Rectal smooth muscle tissue (tissue), 1 donor: Measurements from ENCODE around the gene TTC9.

Source experiments
- H3K27ac ChIP-seq: one replicate; pipeline ENCODE4 v1.7.0; 2013; ENCODE audit warnings: low read depth, low read length, inconsistent platforms
- H3K27me3 ChIP-seq: one replicate; pipeline ENCODE4 v1.7.0; 2013; ENCODE audit warnings: low read length; ENCODE audit not compliant: control insufficient read depth, insufficient read depth
- H3K36me3 ChIP-seq: one replicate; pipeline ENCODE4 v1.7.0; 2013; ENCODE audit warnings: low read length; ENCODE audit not compliant: control insufficient read depth, insufficient read depth
- H3K4me1 ChIP-seq: one replicate; pipeline ENCODE4 v1.7.0; 2013; ENCODE audit warnings: low read length; ENCODE audit not compliant: control insufficient read depth, insufficient read depth
- H3K4me3 ChIP-seq: one replicate; pipeline ENCODE4 v1.7.0; 2013; ENCODE audit warnings: low read length
- H3K9ac ChIP-seq: one replicate; pipeline ENCODE4 v1.7.0; 2013; ENCODE audit warnings: low read length

The TTC9 gene

GRCh38 chr14:70651522-70651921 lies 9.8 kb downstream of the TTC9 start:
- no peak overlapping the region for H3K4me3 ChIP-seq
- H3K9ac ChIP-seq, result no peak overlapping the region
- no peaks in the 10 kb centered on the region for H3K27me3 ChIP-seq
- H3K36me3 ChIP-seq, result no peaks in the 10 kb centered on the region
- H3K4me1 ChIP-seq, result no peaks in the 10 kb centered on the region
- no peak overlapping the region for H3K27ac ChIP-seq

GRCh38 chr14:70652871-70653270 lies 11.2 kb downstream of the TTC9 start:
- Histone ChIP-seq H3K36me3 (no peaks in the 10 kb centered on the region), H3K27ac (no peak overlapping the region), H3K4me1 (no peaks in the 10 kb centered on the region), H3K4me3 (no peak overlapping the region), H3K27me3 (no peaks in the 10 kb centered on the region), H3K9ac (no peak overlapping the region)

GRCh38 chr14:70653662-70654061 lies 11.9 kb downstream of the TTC9 start:
- Histone ChIP-seq H3K36me3 (no peaks in the 10 kb centered on the region), H3K9ac (no peak overlapping the region), H3K4me3 (no peak overlapping the region), H3K27ac (no peak overlapping the region), H3K4me1 (no peaks in the 10 kb centered on the region), H3K27me3 (no peaks in the 10 kb centered on the region)

GRCh38 chr14:70654632-70655031 lies 12.9 kb downstream of the TTC9 start:
- H3K27ac ChIP-seq, result no peak overlapping the region
- H3K36me3 ChIP-seq, result no peaks in the 10 kb centered on the region
- no peaks in the 10 kb centered on the region for H3K27me3 ChIP-seq
- H3K4me1 ChIP-seq, result no peaks in the 10 kb centered on the region
- no peak overlapping the region for H3K4me3 ChIP-seq
- no peak overlapping the region for H3K9ac ChIP-seq

GRCh38 chr14:70655110-70655826 lies 13.6 kb downstream of the TTC9 start:
- H3K4me1 ChIP-seq, result no peaks in the 10 kb centered on the region
- H3K9ac ChIP-seq, result no peak overlapping the region
- H3K27ac ChIP-seq, result no peak overlapping the region
- no peak overlapping the region for H3K4me3 ChIP-seq
- no peaks in the 10 kb centered on the region for H3K36me3 ChIP-seq
- H3K27me3 ChIP-seq, result no peaks in the 10 kb centered on the region

GRCh38 chr14:70658899-70659298 lies 17.2 kb downstream of the TTC9 start:
- Histone ChIP-seq H3K4me1 (no peaks in the 10 kb centered on the region), H3K9ac (no peak overlapping the region), H3K4me3 (no peak overlapping the region), H3K36me3 (no peaks in the 10 kb centered on the region), H3K27me3 (no peaks in the 10 kb centered on the region), H3K27ac (no peak overlapping the region)

GRCh38 chr14:70660967-70661893 lies 19.5 kb downstream of the TTC9 start:
- Histone ChIP-seq H3K36me3 (no peaks in the 10 kb centered on the region), H3K4me1 (no peaks in the 10 kb centered on the region), H3K9ac (no peak overlapping the region), H3K4me3 (no peak overlapping the region), H3K27me3 (no peaks in the 10 kb centered on the region), H3K27ac (no peak overlapping the region)

- no peak overlapping the region for H3K4me3 ChIP-seq
- H3K9ac ChIP-seq, result no peak overlapping the region
- no peaks in the 10 kb centered on the region for H3K36me3 ChIP-seq
- H3K27me3 ChIP-seq, result no peaks in the 10 kb centered on the region
- no peaks in the 10 kb centered on the region for H3K4me1 ChIP-seq
- no peak overlapping the region for H3K27ac ChIP-seq
Measured at GRCh38 chr14:70662080-70662479, 20.4 kb downstream of the TTC9 start.

GRCh38 chr14:70662816-70663215 lies 21.1 kb downstream of the TTC9 start:
- no peak overlapping the region for H3K9ac ChIP-seq
- no peaks in the 10 kb centered on the region for H3K4me1 ChIP-seq
- H3K36me3 ChIP-seq, result no peaks in the 10 kb centered on the region
- no peaks in the 10 kb centered on the region for H3K27me3 ChIP-seq
- H3K27ac ChIP-seq, result no peak overlapping the region
- H3K4me3 ChIP-seq, result no peak overlapping the region

GRCh38 chr14:70663707-70664179 lies 22.0 kb downstream of the TTC9 start:
- Histone ChIP-seq H3K36me3 (no peaks in the 10 kb centered on the region), H3K4me3 (no peak overlapping the region), H3K27ac (no peak overlapping the region), H3K4me1 (no peaks in the 10 kb centered on the region), H3K9ac (no peak overlapping the region), H3K27me3 (no peaks in the 10 kb centered on the region)

- Histone ChIP-seq H3K27ac (no peak overlapping the region), H3K4me1 (no peaks in the 10 kb centered on the region), H3K27me3 (no peaks in the 10 kb centered on the region), H3K4me3 (no peak overlapping the region), H3K36me3 (no peaks in the 10 kb centered on the region), H3K9ac (no peak overlapping the region)
Measured at GRCh38 chr14:70664698-70665447, 23.2 kb downstream of the TTC9 start.
